ENCODE measurements around the gene P4HA2. TPM values are rescaled to one million over a fixed set of nuclear protein-coding genes. Genes with fewer than 3 reads are reported as not detected.
A peak's percentile ranks its signal among the peaks of the same experiment; 100 is the strongest.

Gene P4HA2
- total and polyA plus RNA-seq, 9 of the 15 experiments (the other 6 are each of a cell fraction or from before 2014, with no cell fraction given) = 9.6 to 50.0 (median 12.7) TPM

DNA sequence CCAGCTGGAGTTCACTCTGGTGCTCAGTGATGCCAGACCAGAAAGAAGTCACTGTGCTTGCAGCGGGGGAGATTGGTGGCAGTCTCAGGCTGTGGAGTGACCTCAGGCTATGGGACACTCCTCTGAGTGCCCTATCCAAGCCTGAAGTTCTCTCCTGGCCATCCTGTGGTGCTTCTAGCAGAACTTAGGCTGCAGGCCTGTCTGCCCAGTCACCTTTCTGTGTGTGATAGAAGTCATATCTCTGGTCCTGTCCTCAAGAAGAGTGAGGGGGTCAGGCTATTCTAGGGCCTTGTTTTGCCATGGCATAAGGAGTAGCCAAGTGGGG lies 39.1 kb upstream of the P4HA2 start:
- WGBS (ENCODE audit: insufficient coverage, low coverage, missing lambda C conversion rate) = 88% methylated on average over 1 of the region's 1 CpG
- TF ChIP-seq ZNF561 (CRISPR knock-in tag; conservative IDR thresholded peaks at IDR 0.05) = no peak
- H3K27me3 ChIP-seq (ENCODE audit: control insufficient read depth in 2 of 2, insufficient read depth in 2 of 2, low read length in 2 of 2) = no peaks in the 10 kb centered on the region
- no peak overlapping the region for H3K27ac ChIP-seq (ENCODE audit: extremely low read depth, low read depth, low read length)
- no peaks in the 10 kb centered on the region for H3K9me1 ChIP-seq (ENCODE audit: control insufficient read depth, insufficient read depth, low read length)
- H3K79me2 ChIP-seq (ENCODE audit: control insufficient read depth, insufficient read depth, low read length) = no peaks in the 10 kb centered on the region
- H3K9ac ChIP-seq (ENCODE audit: insufficient read depth in 1 of 2, low read depth in 2 of 2, low read length in 2 of 2) = 0 out of 4 replicates have a peak overlapping the region, but pooled peaks of 1 of the 2 experiments have one; percentile 15
- no peaks in the 10 kb centered on the region for H4K20me1 ChIP-seq (replicated peaks; ENCODE audit: control insufficient read depth, insufficient read depth, low read length)
- H2AFZ ChIP-seq (ENCODE audit: low read depth, low read length) = no peak overlapping the region
- no peak overlapping the region for H3K4me3 ChIP-seq
- no peak for ATAC-seq
- FAIRE-seq = no peak
- H3K4me2 ChIP-seq (ENCODE audit: insufficient read depth, low read length) = no peak overlapping the region
- H3K36me3 ChIP-seq (ENCODE audit: control insufficient read depth, insufficient read depth, low read length) = peaks cover 18% of the 10 kb centered on the region; the same call in 2 of the 3 replicates
- CTCF ChIA-PET (ENCODE audit: low intra/inter-chr PET ratio) = no interaction called here
- peaks cover 12 to 31% of the 10 kb centered on the region in 2 experiments; a peak in 4 of 5 replicates for H3K4me1 ChIP-seq (replicated peaks in 1 of 2; ENCODE audit: control insufficient read depth in 2 of 2, insufficient read depth in 2 of 2, low read length in 2 of 2)
- no peaks in the 10 kb centered on the region for H3K9me3 ChIP-seq (replicated peaks; ENCODE audit: control insufficient read depth, insufficient read depth, low read depth, low read length)
- in situ Hi-C loops (cut with MboI) = no loop called here
- intact Hi-C loops (cut with micrococcal nuclease) = no loop called here
- BruUV-seq (replicated peaks) = no TSS peak
- POLR2A ChIA-PET = no interaction called here
- no peak for DNase-seq (ENCODE audit: extremely low read depth in 1 of 4, low spot score in 3 of 4)

GRCh38 chr5:132266031-132266835 lies 38.6 kb upstream of the P4HA2 start:
- H3K4me1 ChIP-seq (replicated peaks in 1 of 2; ENCODE audit: control insufficient read depth in 2 of 2, insufficient read depth in 2 of 2, low read length in 2 of 2) = peaks cover 17 to 33% of the 10 kb centered on the region in 2 experiments; a peak in 4 of 5 replicates
- POLR2A ChIA-PET = no interaction called here
- peak; percentile 23 for FAIRE-seq

More at GRCh38 chr5:132266031-132266835, 38.6 kb upstream of the P4HA2 start:
- Histone ChIP-seq H3K9me3 (replicated peaks; ENCODE audit: control insufficient read depth, insufficient read depth, low read depth, low read length) (no peaks in the 10 kb centered on the region), H2AFZ (ENCODE audit: low read depth, low read length) (no peak overlapping the region), H3K4me3 (no peak overlapping the region), H4K20me1 (replicated peaks; ENCODE audit: control insufficient read depth, insufficient read depth, low read length) (no peaks in the 10 kb centered on the region), H3K27me3 (ENCODE audit: control insufficient read depth in 2 of 2, insufficient read depth in 2 of 2, low read length in 2 of 2) (no peaks in the 10 kb centered on the region), H3K9me1 (ENCODE audit: control insufficient read depth, insufficient read depth, low read length) (no peaks in the 10 kb centered on the region), H3K79me2 (ENCODE audit: control insufficient read depth, insufficient read depth, low read length) (0 out of 3 replicates have a peak, but pooled peaks cover 4% of the 10 kb centered on the region), H3K9ac (ENCODE audit: insufficient read depth in 1 of 2, low read depth in 2 of 2, low read length in 2 of 2) (0 out of 4 replicates have a peak overlapping the region, but pooled peaks of 1 of the 2 experiments have one; percentile 15), H3K36me3 (ENCODE audit: control insufficient read depth, insufficient read depth, low read length) (peaks cover 15% of the 10 kb centered on the region; the same call in 2 of the 3 replicates), H3K27ac (ENCODE audit: extremely low read depth, low read depth, low read length) (no peak overlapping the region), H3K4me2 (ENCODE audit: insufficient read depth, low read length) (no peak overlapping the region)
- 81% methylated on average over 7 of the region's 7 CpGs for WGBS (ENCODE audit: insufficient coverage, low coverage, missing lambda C conversion rate)
- ATAC-seq (no peak), DNase-seq (ENCODE audit: extremely low read depth in 1 of 4, low spot score in 3 of 4) (no peak)
- intact Hi-C loops (cut with micrococcal nuclease) (no loop called here), in situ Hi-C loops (cut with MboI) (no loop called here)
- no peak for TF ChIP-seq ZNF830 (CRISPR knock-in tag; IDR thresholded peaks at IDR 0.05)
- TF ChIP-seq ZNF75A (CRISPR knock-in tag; IDR thresholded peaks at IDR 0.05) = no peak
- TF ChIP-seq NRF1 (conservative IDR thresholded peaks at IDR 0.05 in 1 of 2, IDR thresholded peaks at IDR 0.05 in 1 of 2) = 0 out of 4 replicates have a peak, but pooled peaks of 1 of the 2 experiments have one; percentile 2
- TF ChIP-seq ZNF695 (CRISPR knock-in tag; IDR thresholded peaks at IDR 0.05) = no peak
- CTCF ChIA-PET (ENCODE audit: low intra/inter-chr PET ratio) = no interaction called here
- BruUV-seq (replicated peaks) = no TSS peak

Data from K562 (cell line).